Neural cell (in vitro differentiated cells): Measurements from ENCODE around the gene DNAH17. TPM values are rescaled to one million over a fixed set of nuclear protein-coding genes. Genes with fewer than 3 reads are reported as not detected.

Source experiments
- H2AFZ ChIP-seq: fragments of 200-600, 300-800 bp; sonication (generic), shearing (Covaris generic); 2 replicates; pipeline ENCODE4 v1.6.0; 2014; ENCODE audit warnings: low read depth, mild to moderate bottlenecking, antibody characterized with exemption, low read length, moderate library complexity
- H3F3A ChIP-seq: fragments of 200-600 bp; shearing (Covaris generic); 2 replicates; pipeline ENCODE4 v1.6.1; 2016; ENCODE audit warnings: mild to moderate bottlenecking, moderate library complexity, mixed read lengths, antibody characterized with exemption, low read length; ENCODE audit not compliant: insufficient read depth, poor library complexity, severe bottlenecking
- H3K27ac ChIP-seq: fragments of 200-600, 300-800 bp; sonication (generic), shearing (Covaris generic); 2 replicates; pipeline ENCODE4 v1.5.1; 2014; ENCODE audit warnings: mild to moderate bottlenecking, low read length, moderate library complexity
- H3K27me3 ChIP-seq: fragments of 300-800, 200-600 bp; sonication (generic), shearing (Covaris generic); 2 replicates; pipeline ENCODE4 v1.6.0; 2014; ENCODE audit warnings: mild to moderate bottlenecking, low read depth, low read length, moderate library complexity; ENCODE audit not compliant: insufficient read depth
- H3K36me3 ChIP-seq: fragments of 300-800, 200-600 bp; sonication (generic), shearing (Covaris generic); 2 replicates; pipeline ENCODE4 v1.5.1; 2014; ENCODE audit warnings: mild to moderate bottlenecking, antibody characterized with exemption, low read length, moderate library complexity; ENCODE audit not compliant: insufficient read depth
- H3K4me2 ChIP-seq: fragments of 300-800, 200-600 bp; sonication (generic), shearing (Covaris generic); 2 replicates; pipeline ENCODE4 v1.6.0; 2014; ENCODE audit warnings: mild to moderate bottlenecking, low read length
- H3K4me3 ChIP-seq: fragments of 300-800, 200-600 bp; sonication (generic), shearing (Covaris generic); 2 replicates; pipeline ENCODE4 v1.5.1; 2014; ENCODE audit warnings: mild to moderate bottlenecking, low read length, moderate library complexity
- H3K79me2 ChIP-seq: fragments of 200-600 bp; shearing (Covaris generic); replicated peaks from 2 replicates; pipeline ENCODE4 v1.6.0; 2014; ENCODE audit warnings: mild to moderate bottlenecking, low read length, moderate library complexity; ENCODE audit not compliant: insufficient read depth
- H3K9ac ChIP-seq: fragments of 300-800, 200-600 bp; sonication (generic), shearing (Covaris generic); 2 replicates; pipeline ENCODE4 v1.6.1; 2016; ENCODE audit warnings: mild to moderate bottlenecking, low read length, mixed read lengths
- H3K9me2 ChIP-seq: fragments of 200-600 bp; shearing (Covaris generic); 2 replicates; pipeline ENCODE4 v1.6.1; 2016; ENCODE audit warnings: mild to moderate bottlenecking, low read length, mixed read lengths; ENCODE audit not compliant: insufficient read depth
- H3K9me3 ChIP-seq: fragments of 200-600, 300-800 bp; sonication (generic), shearing (Covaris generic); 2 replicates; pipeline ENCODE4 v1.6.1; 2016; ENCODE audit warnings: mild to moderate bottlenecking, mixed run types, low read length, moderate library complexity, mixed read lengths
- H4K20me1 ChIP-seq: fragments of 200-600 bp; shearing (Covaris generic); 2 replicates; pipeline ENCODE4 v1.6.1; 2016; ENCODE audit warnings: mild to moderate bottlenecking, mixed run types; ENCODE audit not compliant: insufficient read depth
- CTCF ChIP-seq: fragments of 450-650 bp; IDR thresholded peaks from 2 replicates; pipeline ENCODE4 v1.5.1; 2014; ENCODE audit warnings: antibody characterized with exemption, mild to moderate bottlenecking, moderate library complexity; ENCODE audit not compliant: poor library complexity, severe bottlenecking
- EP300 ChIP-seq: fragments of 450-650 bp; conservative IDR thresholded peaks from 2 replicates; pipeline ENCODE4 v1.6.1; 2014; ENCODE audit warnings: antibody characterized with exemption, mild to moderate bottlenecking, moderate library complexity; ENCODE audit not compliant: poor library complexity, severe bottlenecking
- EZH2 ChIP-seq: fragments of 200-600, 300-800 bp; shearing (Covaris generic), sonication (generic); IDR thresholded peaks from 2 replicates; pipeline ENCODE4 v1.6.1; 2014; ENCODE audit warnings: antibody characterized with exemption, low read length, borderline replicate concordance, mild to moderate bottlenecking; ENCODE audit not compliant: insufficient read depth, poor library complexity, severe bottlenecking
- MXI1 ChIP-seq: fragments of 450-650 bp; conservative IDR thresholded peaks from 2 replicates; pipeline ENCODE4 v1.6.1; 2014; ENCODE audit warnings: antibody characterized with exemption, mild to moderate bottlenecking; ENCODE audit not compliant: poor library complexity, severe bottlenecking
- POLR2AphosphoS5 ChIP-seq: IDR thresholded peaks from 2 replicates; pipeline ENCODE4 v1.6.1; 2012
- RAD21 ChIP-seq: fragments of 450-650 bp; conservative IDR thresholded peaks from 2 replicates; pipeline ENCODE4 v1.6.1; 2014; ENCODE audit warnings: antibody characterized with exemption, mild to moderate bottlenecking, moderate library complexity
- SMC3 ChIP-seq: fragments of 450-650 bp; conservative IDR thresholded peaks from 2 replicates; pipeline ENCODE4 v1.6.1; 2014; ENCODE audit warnings: antibody characterized with exemption, mild to moderate bottlenecking, moderate library complexity; ENCODE audit not compliant: poor library complexity
- TAF1 ChIP-seq: IDR thresholded peaks from 2 replicates; pipeline ENCODE4 v1.6.1; 2012; ENCODE audit warnings: low read depth
- polyA plus RNA-seq: library from polyadenylated mRNA; depleted of rRNA; stranded (reverse); fragments of >200 nt; gene quantifications from 2 replicates; pipeline ENCODE4 v1.2.3, GENCODE V29; 2014
- TF ChIP-seq, protein P1 (sequence below): IDR thresholded peaks from 2 replicates; pipeline ENCODE4 v1.6.1; 2012; ENCODE audit warnings: borderline replicate concordance

The DNAH17 gene
- polyA plus RNA-seq, 1 donor from 2014 or later = not detected

DNA sequence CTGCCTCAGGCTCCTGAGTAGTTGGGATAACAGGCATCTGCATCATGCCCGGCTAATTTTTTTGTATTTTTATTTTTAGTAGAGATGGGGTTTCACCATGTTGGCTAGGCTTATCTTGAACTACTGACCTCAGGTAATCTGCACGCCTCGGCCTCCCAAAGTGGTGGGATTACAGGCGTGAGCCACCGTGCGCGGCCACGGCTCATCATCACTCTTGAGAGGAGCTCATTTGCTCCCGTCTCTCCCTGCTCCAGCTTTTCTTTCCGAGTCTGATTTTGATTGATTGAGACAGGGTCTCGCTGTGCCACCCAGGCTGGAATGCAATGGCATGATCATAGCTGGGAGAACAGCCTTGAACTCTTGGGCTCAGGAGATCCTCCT lies 186.2 kb downstream of the DNAH17 start:
- Histone ChIP-seq H3K36me3 (no peaks in the 10 kb centered on the region), H4K20me1 (no peaks in the 10 kb centered on the region), H3K4me2 (no peak overlapping the region), H3K9ac (no peak overlapping the region), H3F3A (no peaks in the 10 kb centered on the region), H3K9me2 (no peaks in the 10 kb centered on the region), H3K27me3 (no peaks in the 10 kb centered on the region), H3K4me3 (no peak overlapping the region), H3K9me3 (no peaks in the 10 kb centered on the region), H3K27ac (no peak overlapping the region), H2AFZ (no peak overlapping the region), H3K79me2 (peaks cover 21% of the 10 kb centered on the region)
- no peak for TF ChIP-seq TAF1
- no peak for TF ChIP-seq SMC3
- no peak for TF ChIP-seq MXI1
- no peak for TF ChIP-seq POLR2AphosphoS5
- no peak for TF ChIP-seq RAD21
- TF ChIP-seq EZH2 = no peak
- TF ChIP-seq, protein P1, sequence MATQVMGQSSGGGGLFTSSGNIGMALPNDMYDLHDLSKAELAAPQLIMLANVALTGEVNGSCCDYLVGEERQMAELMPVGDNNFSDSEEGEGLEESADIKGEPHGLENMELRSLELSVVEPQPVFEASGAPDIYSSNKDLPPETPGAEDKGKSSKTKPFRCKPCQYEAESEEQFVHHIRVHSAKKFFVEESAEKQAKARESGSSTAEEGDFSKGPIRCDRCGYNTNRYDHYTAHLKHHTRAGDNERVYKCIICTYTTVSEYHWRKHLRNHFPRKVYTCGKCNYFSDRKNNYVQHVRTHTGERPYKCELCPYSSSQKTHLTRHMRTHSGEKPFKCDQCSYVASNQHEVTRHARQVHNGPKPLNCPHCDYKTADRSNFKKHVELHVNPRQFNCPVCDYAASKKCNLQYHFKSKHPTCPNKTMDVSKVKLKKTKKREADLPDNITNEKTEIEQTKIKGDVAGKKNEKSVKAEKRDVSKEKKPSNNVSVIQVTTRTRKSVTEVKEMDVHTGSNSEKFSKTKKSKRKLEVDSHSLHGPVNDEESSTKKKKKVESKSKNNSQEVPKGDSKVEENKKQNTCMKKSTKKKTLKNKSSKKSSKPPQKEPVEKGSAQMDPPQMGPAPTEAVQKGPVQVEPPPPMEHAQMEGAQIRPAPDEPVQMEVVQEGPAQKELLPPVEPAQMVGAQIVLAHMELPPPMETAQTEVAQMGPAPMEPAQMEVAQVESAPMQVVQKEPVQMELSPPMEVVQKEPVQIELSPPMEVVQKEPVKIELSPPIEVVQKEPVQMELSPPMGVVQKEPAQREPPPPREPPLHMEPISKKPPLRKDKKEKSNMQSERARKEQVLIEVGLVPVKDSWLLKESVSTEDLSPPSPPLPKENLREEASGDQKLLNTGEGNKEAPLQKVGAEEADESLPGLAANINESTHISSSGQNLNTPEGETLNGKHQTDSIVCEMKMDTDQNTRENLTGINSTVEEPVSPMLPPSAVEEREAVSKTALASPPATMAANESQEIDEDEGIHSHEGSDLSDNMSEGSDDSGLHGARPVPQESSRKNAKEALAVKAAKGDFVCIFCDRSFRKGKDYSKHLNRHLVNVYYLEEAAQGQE = no peak
- no peak for TF ChIP-seq CTCF
- no peak for TF ChIP-seq EP300

DNA sequence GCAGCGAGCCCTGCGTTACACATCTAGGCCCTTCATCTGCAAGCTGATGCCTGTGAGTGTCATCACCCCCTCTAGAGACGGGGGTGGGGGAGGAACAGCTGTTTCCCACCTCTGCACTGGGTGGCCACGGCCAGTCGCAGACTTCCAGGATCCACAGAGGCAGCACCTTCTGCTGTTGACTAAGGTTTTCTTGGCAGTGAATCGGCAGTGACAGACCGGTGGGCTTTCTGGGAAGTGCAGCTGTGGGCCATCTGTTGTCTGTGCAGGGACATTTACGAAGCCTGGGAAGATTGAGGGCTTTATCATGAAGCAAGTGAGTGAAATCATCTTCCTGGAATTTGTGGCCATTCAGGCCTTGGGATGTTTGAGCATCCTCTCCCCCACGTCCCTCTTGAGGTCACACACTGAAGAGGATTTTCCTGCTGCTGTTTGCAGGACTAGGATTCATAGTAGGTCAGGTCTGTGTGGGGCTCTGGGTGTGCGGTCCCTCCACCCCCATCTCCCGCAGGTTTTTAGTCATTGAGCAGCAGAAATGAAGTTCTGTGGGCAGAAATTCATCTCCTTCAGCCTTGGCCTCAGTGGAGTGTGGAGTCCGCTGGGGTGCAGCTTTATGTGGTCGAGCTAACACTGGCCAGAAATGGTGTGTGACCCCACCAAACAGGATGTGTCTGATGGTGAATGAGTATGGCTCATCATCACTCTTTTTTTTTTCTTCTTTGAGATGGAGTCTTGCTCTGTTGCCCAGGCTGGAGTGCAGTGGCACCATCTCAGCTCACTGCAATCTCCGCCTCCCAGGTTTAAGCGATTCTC lies 186.8 kb downstream of the DNAH17 start:
- H3K9ac ChIP-seq = no peak overlapping the region
- no peaks in the 10 kb centered on the region for H3K36me3 ChIP-seq
- H3K27me3 ChIP-seq = no peaks in the 10 kb centered on the region
- no peak overlapping the region for H3K27ac ChIP-seq
- no peaks in the 10 kb centered on the region for H3K9me3 ChIP-seq
- H3K4me2 ChIP-seq = no peak overlapping the region
- H3F3A ChIP-seq = no peaks in the 10 kb centered on the region
- H3K4me3 ChIP-seq = no peak overlapping the region
- H4K20me1 ChIP-seq = no peaks in the 10 kb centered on the region
- no peaks in the 10 kb centered on the region for H3K9me2 ChIP-seq
- H3K79me2 ChIP-seq = peaks cover 22% of the 10 kb centered on the region
- no peak for TF ChIP-seq POLR2AphosphoS5
- no peak for TF ChIP-seq SMC3
- TF ChIP-seq CTCF = no peak
- H2AFZ ChIP-seq = no peak overlapping the region
